Fibroblast of lung (primary cell): ENCODE measurements around the gene EXOC3. TPM values are rescaled to one million over a fixed set of nuclear protein-coding genes. Genes with fewer than 3 reads are reported as not detected.

Experiments
- DNase-seq, 2 donors: peaks; one replicate each; pipeline versions ENCODE4 v3.0.0 to v3.0.0-alpha.2; 2010; ENCODE audit warnings: low read depth in 2 of 2
- H2AFZ ChIP-seq: 2 replicates; pipeline ENCODE4 v1.5.1; 2012; ENCODE audit warnings: low read length, control low read depth, inconsistent platforms
- H3K27ac ChIP-seq: 2 replicates; pipeline ENCODE4 v1.5.1; 2011; ENCODE audit warnings: low read length, control low read depth; ENCODE audit not compliant: insufficient read depth
- H3K27me3 ChIP-seq: 2 replicates; pipeline ENCODE4 v1.5.1; 2011; ENCODE audit warnings: mild to moderate bottlenecking, low read length; ENCODE audit not compliant: control insufficient read depth, insufficient read depth
- H3K36me3 ChIP-seq: 2 replicates; pipeline ENCODE4 v1.5.1; 2011; ENCODE audit warnings: low read length; ENCODE audit not compliant: control insufficient read depth, insufficient read depth
- H3K4me1 ChIP-seq: 2 replicates; pipeline ENCODE4 v1.5.1; 2011; ENCODE audit warnings: low read length; ENCODE audit not compliant: control insufficient read depth, insufficient read depth; ENCODE audit errors: extremely low read depth
- H3K4me2 ChIP-seq: 2 replicates; pipeline ENCODE4 v1.5.1; 2011; ENCODE audit warnings: low read length, control low read depth; ENCODE audit not compliant: insufficient read depth; ENCODE audit errors: extremely low read depth
- H3K4me3 ChIP-seq, 4 experiments: fragments of 200-600 bp in 1 of 4; sonication (generic) in 1 of 4; replicated peaks in 1 of 4; 2 replicates each; pipeline ENCODE4 v1.5.1; 2011 to 2016; ENCODE audit warnings: low read length in 4 of 4, low read depth in 3 of 4, mild to moderate bottlenecking in 3 of 4, control low read depth in 2 of 4, inconsistent platforms in 1 of 4, mixed read lengths in 1 of 4; ENCODE audit not compliant: insufficient read depth in 1 of 4; ENCODE audit errors: control extremely low read depth in 1 of 4
- H3K79me2 ChIP-seq: 2 replicates; pipeline ENCODE4 v1.5.1; 2012; ENCODE audit warnings: mild to moderate bottlenecking, low read length, inconsistent platforms; ENCODE audit not compliant: control insufficient read depth, insufficient read depth
- H3K9ac ChIP-seq: 2 replicates; pipeline ENCODE4 v1.5.1; 2011; ENCODE audit warnings: mild to moderate bottlenecking, low read length, control low read depth; ENCODE audit not compliant: insufficient read depth
- H3K9me3 ChIP-seq: 2 replicates; pipeline ENCODE4 v1.5.1; 2012; ENCODE audit warnings: low read depth, low read length; ENCODE audit not compliant: control insufficient read depth, insufficient read depth
- H4K20me1 ChIP-seq: 2 replicates; pipeline ENCODE4 v1.5.1; 2011; ENCODE audit warnings: low read length; ENCODE audit not compliant: control insufficient read depth, insufficient read depth; ENCODE audit errors: extremely low read depth
- CTCF ChIP-seq, 2 donors: IDR thresholded peaks in 1 of 2; conservative IDR thresholded peaks in 1 of 2; 1 replicate in 1 of 2; 2 replicates in 1 of 2; pipeline ENCODE4 v1.5.1; 2011 to 2012; ENCODE audit warnings: low read length in 2 of 2, control low read depth in 1 of 2, inconsistent platforms in 1 of 2, low read depth in 1 of 2, mild to moderate bottlenecking in 1 of 2
- EZH2 ChIP-seq: IDR thresholded peaks from 2 replicates; pipeline ENCODE4 v1.5.1; 2012; ENCODE audit warnings: low read length, control low read depth, mild to moderate bottlenecking; ENCODE audit errors: missing control alignments
- polyA plus RNA-seq, 2 donors: library from polyadenylated mRNA; depleted of rRNA in 1 of 2; stranded (reverse) in 1 of 2; unstranded in 1 of 2; fragments of >200 nt; gene quantifications; 2 replicates each; pipeline ENCODE4 v1.2.1, GENCODE V29; 2011 to 2012; ENCODE audit warnings: missing spikeins in 1 of 2
- total RNA-seq: library from RNA; depleted of rRNA; stranded (reverse); fragments of >200 nt; gene quantifications from 2 replicates; pipeline ENCODE4 v1.2.1, GENCODE V29; 2014

The EXOC3 gene
- total and polyA plus RNA-seq, 2 donors (not counting 1 experiment from before 2014, with no cell fraction given): 19.9 to 34.5 TPM

DNA sequence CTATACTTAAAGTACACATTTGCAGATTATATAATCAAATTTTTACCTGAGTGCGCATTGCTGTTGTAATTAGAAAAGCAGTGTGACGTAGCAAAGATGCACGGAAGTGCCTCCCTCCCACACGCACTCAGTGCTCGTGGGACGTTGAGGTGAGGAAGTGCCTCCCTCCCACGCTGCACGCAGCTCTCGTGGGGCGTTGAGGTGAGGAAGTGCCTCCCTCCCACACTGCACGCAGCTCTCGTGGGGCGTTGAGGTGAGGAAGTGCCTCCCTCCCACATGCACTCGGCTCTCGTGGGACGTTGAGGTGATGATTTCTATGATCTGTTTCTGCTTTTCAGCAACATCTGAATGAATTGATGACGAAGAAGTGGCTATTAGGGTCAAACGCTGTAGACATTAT is 21.0 kb downstream of the EXOC3 start:
- Histone ChIP-seq H3K9ac (no peak overlapping the region), H3K4me1 (no peaks in the 10 kb centered on the region), H3K4me3 (no peak overlapping the region), H3K27me3 (no peaks in the 10 kb centered on the region), H2AFZ (no peak overlapping the region), H4K20me1 (no peaks in the 10 kb centered on the region), H3K79me2 (no peaks in the 10 kb centered on the region), H3K36me3 (peaks cover 25% of the 10 kb centered on the region), H3K4me2 (no peak overlapping the region), H3K27ac (no peak overlapping the region), H3K9me3 (no peaks in the 10 kb centered on the region)
- no peak for TF ChIP-seq CTCF (conservative IDR thresholded peaks at IDR 0.05 in 1 of 2, IDR thresholded peaks at IDR 0.05 in 1 of 2; ENCODE audit: low read depth in 1 of 2, low read length in 2 of 2)
- TF ChIP-seq EZH2: no peak
- DNase-seq: no peak

DNA sequence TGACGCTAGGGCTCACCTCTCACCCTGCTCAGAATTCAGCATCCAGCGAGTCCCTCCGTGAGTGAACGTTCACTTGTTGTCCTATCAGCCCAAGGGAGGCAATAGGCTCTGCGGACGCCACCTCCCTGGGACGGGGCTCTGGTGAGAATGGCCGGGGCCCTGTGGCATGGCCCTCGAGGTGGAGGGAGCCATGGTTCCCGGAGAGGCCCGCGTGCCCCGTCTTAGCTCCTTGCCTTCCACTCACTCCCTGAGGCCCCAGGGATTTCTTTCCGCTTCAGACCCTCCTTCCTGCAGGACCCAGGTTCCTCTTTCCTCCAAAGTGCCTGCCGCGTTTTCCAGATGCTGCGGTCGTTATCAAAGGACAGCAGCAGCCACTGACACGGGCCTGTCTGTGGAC is 21.5 kb downstream of the EXOC3 start:
- no peak overlapping the region for H3K9ac ChIP-seq
- no peak for DNase-seq
- H3K79me2 ChIP-seq: no peaks in the 10 kb centered on the region

DNA sequence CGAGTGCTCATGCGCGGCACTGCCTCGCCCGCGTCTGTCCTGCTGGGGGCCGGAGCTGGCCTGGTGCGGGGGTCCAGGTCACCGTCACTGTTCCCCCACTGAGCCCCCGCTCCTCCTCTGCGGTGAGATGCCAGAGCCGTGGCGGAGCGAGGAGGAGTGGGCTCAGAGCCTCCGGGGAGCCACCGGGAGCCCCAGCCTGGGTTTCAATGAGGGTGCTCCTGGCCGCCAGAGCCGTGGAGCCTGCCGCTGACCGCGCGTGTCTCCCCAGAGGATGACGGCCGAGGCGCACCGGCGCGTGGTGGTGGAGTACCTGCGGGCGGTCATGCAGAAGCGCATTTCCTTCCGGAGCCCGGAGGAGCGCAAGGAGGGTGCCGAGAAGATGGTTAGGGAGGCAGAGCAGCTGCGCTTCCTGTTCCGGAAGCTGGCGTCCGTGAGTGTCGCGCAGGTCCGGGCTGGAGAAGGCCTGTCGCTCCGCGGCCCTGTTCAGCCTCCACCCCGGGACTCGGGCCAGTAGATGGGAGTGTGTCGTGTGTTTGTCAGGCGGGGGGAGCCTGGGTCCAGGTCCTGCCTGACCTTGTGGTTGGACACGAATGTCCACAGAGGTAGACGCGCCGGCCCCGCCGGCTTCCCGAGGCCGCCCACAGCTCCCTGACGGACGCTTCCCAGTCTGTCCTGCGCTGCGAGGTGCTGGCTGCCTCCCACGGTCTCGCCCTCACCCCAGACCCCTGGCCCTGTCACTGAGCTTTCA is 22.0 kb downstream of the EXOC3 start:
- TF ChIP-seq CTCF (conservative IDR thresholded peaks at IDR 0.05 in 1 of 2, IDR thresholded peaks at IDR 0.05 in 1 of 2; ENCODE audit: low read depth in 1 of 2, low read length in 2 of 2) (no peak), EZH2 (no peak)

More for the DNA sequence above, 21.5 kb downstream of the EXOC3 start:
- Histone ChIP-seq H3K27ac (no peak overlapping the region), H3K4me3 (no peak overlapping the region), H4K20me1 (no peaks in the 10 kb centered on the region), H3K4me1 (no peaks in the 10 kb centered on the region), H3K4me2 (no peak overlapping the region), H3K9me3 (no peaks in the 10 kb centered on the region), H3K27me3 (no peaks in the 10 kb centered on the region), H2AFZ (no peak overlapping the region), H3K36me3 (peaks cover 25% of the 10 kb centered on the region)
- no peak for TF ChIP-seq CTCF (conservative IDR thresholded peaks at IDR 0.05 in 1 of 2, IDR thresholded peaks at IDR 0.05 in 1 of 2; ENCODE audit: low read depth in 1 of 2, low read length in 2 of 2)

More for the DNA sequence above, 22.0 kb downstream of the EXOC3 start:
- Histone ChIP-seq H3K9me3 (no peaks in the 10 kb centered on the region), H3K27me3 (no peaks in the 10 kb centered on the region), H3K4me3 (no peak overlapping the region), H3K9ac (no peak overlapping the region), H3K4me1 (no peaks in the 10 kb centered on the region), H3K4me2 (no peak overlapping the region), H3K36me3 (peaks cover 21% of the 10 kb centered on the region), H4K20me1 (no peaks in the 10 kb centered on the region), H2AFZ (no peak overlapping the region), H3K79me2 (no peaks in the 10 kb centered on the region), H3K27ac (no peak overlapping the region)
- no peak for DNase-seq
